ENCODE results near the gene CORO6.

DNA sequence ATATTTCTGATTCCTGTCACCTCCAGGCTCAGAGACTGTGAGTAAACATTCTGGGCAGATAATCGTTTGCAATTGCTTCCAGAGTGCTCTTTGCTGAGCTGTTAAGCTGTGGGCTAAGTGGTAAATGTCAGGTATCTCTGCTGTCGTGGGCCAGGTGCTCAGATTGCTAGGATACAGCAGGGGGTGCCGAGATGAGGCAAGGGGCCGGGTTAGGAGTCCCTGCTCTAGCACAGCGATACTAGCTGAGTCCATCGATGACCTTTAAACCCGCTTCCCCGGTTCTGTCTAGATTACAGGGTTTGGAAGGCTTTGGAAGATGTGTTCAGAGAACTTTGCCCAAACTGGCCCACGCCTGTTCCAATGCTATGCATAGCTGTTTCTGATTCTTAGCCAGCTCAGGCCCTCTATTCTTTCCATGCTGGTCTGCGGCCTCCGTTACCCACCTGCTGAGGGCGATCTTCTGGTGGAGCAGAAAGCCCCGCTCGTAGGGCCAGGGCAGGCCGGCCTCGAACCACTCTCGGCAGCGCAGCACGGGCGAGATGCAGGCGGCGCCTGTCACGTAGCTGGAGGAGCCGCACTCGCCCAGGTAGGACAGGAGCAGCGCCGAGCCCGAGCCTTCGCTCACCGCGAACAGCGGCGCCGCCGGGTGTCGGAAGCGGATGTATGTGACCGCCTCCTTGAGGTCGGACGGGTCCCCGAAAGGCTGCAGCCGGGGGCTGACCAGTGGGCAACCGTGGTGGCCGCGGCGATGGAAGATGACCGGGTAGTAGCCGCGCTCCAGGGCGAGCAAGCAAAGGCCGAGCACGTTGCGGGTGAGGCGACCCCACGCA is 56.9 kb downstream of the CORO6 start:
- no peak for TF ChIP-seq EZH2 (IDR thresholded peaks at IDR 0.05; ENCODE audit: insufficient read depth, poor library complexity, severe bottlenecking)
- no peak for TF ChIP-seq EZH2phosphoT487 (IDR thresholded peaks at IDR 0.05; ENCODE audit: insufficient read depth, low read depth)

Data from GM23248 (cell line).